K562 (cell line): ENCODE results near the gene TNIK. TPM values are rescaled to one million over a fixed set of nuclear protein-coding genes. Genes with fewer than 3 reads are reported as not detected.

Source experiments
- ATAC-seq: fragments of 200-7000 bp; cut with Tn5 transposase; 3 replicates; pipeline ENCODE4 v1.9.1; 2020; ENCODE audit warnings: moderate library complexity
- BruUV-seq: library from RNA; stranded (reverse); fragments of 400-500 nt; replicated peaks from 2 replicates; lab custom pipeline; 2021; lab: Mats Ljungman, UMichigan
- CTCF ChIA-PET: fragments of 300-600 bp; formaldehyde crosslinking; extraction: SDS; loops from one replicate; lab custom pipeline; 2021; ENCODE audit warnings: low intra/inter-chr PET ratio; lab: Yijun Ruan, JAX
- POLR2A ChIA-PET: fragments of 300-600, 350-650 bp; sonication (Branson Sonifier 250); formaldehyde crosslinking; extraction: SDS; loops from one replicate; lab custom pipeline; 2021; ENCODE audit warnings: antibody characterized with exemption, inconsistent platforms; lab: Yijun Ruan, JAX
- DNase-seq, 4 experiments: peaks; one replicate each; pipeline versions ENCODE4 v3.0.0 to v3.0.0-alpha.2; 2011 to 2018; ENCODE audit warnings: low spot score in 3 of 4, mixed read lengths in 3 of 4; ENCODE audit errors: extremely low read depth in 1 of 4
- FAIRE-seq: peaks from 2 replicates; lab custom pipeline; 2011; peaks lifted over from hg19 to GRCh38; lab: Jason Lieb, UNC
- H2AFZ ChIP-seq: 2 replicates; pipeline ENCODE4 v1.6.0; 2011; ENCODE audit warnings: low read depth, low read length, control low read depth, inconsistent platforms
- H3K27ac ChIP-seq: fragments of 200-600 bp; 3 replicates; pipeline ENCODE4 v1.8.0; 2011; ENCODE audit warnings: low read depth, mild to moderate bottlenecking, control low read depth, inconsistent platforms, low read length, moderate library complexity, mixed read lengths; ENCODE audit errors: extremely low read depth
- H3K27me3 ChIP-seq, 2 experiments: fragments of 300-600 bp in 1 of 2; 2 replicates in 1 of 2; 3 replicates in 1 of 2; pipeline versions ENCODE4 v1.6.0 to v1.8.0; 2011; ENCODE audit warnings: inconsistent platforms in 2 of 2, low read length in 2 of 2, mild to moderate bottlenecking in 1 of 2, mixed read lengths in 1 of 2, moderate library complexity in 1 of 2; ENCODE audit not compliant: control insufficient read depth in 2 of 2, insufficient read depth in 2 of 2
- H3K36me3 ChIP-seq: fragments of 300-600 bp; 3 replicates; pipeline ENCODE4 v1.8.0; 2011; ENCODE audit warnings: mild to moderate bottlenecking, low read length, inconsistent platforms; ENCODE audit not compliant: control insufficient read depth, insufficient read depth
- H3K4me1 ChIP-seq, 2 experiments: fragments of 200-600 bp in 1 of 2; replicated peaks in 1 of 2; 2 replicates in 1 of 2; 3 replicates in 1 of 2; pipeline versions ENCODE4 v1.5.1 to v1.8.0; 2011; ENCODE audit warnings: inconsistent platforms in 2 of 2, low read length in 2 of 2, mild to moderate bottlenecking in 1 of 2, mixed read lengths in 1 of 2, moderate library complexity in 1 of 2; ENCODE audit not compliant: control insufficient read depth in 2 of 2, insufficient read depth in 2 of 2
- H3K4me2 ChIP-seq: 2 replicates; pipeline ENCODE4 v1.6.1; 2011; ENCODE audit warnings: low read length, control low read depth, inconsistent platforms, mixed read lengths; ENCODE audit not compliant: insufficient read depth
- H3K4me3 ChIP-seq: fragments of 200-600 bp; sonication (generic), shearing (Covaris generic); 2 replicates; pipeline ENCODE4 v1.5.1; 2016; ENCODE audit warnings: control low read depth, inconsistent platforms
- H3K79me2 ChIP-seq: fragments of 200-600 bp; 3 replicates; pipeline ENCODE4 v1.8.0; 2011; ENCODE audit warnings: low read length, inconsistent platforms; ENCODE audit not compliant: control insufficient read depth, insufficient read depth
- H3K9ac ChIP-seq, 2 experiments: 2 replicates each; pipeline versions ENCODE4 v1.6.0 to v1.6.1; 2011; ENCODE audit warnings: low read depth in 2 of 2, low read length in 2 of 2, control low read depth in 1 of 2, inconsistent platforms in 1 of 2, mild to moderate bottlenecking in 1 of 2, mixed read lengths in 1 of 2; ENCODE audit not compliant: insufficient read depth in 1 of 2
- H3K9me1 ChIP-seq: one replicate; pipeline ENCODE4 v1.6.0; 2011; ENCODE audit warnings: inconsistent platforms, mild to moderate bottlenecking, low read length, moderate library complexity; ENCODE audit not compliant: control insufficient read depth, insufficient read depth
- H3K9me3 ChIP-seq: replicated peaks from 2 replicates; pipeline ENCODE4 v1.5.1; 2011; ENCODE audit warnings: low read depth, low read length, inconsistent platforms; ENCODE audit not compliant: control insufficient read depth, insufficient read depth
- H4K20me1 ChIP-seq: replicated peaks from 2 replicates; pipeline ENCODE4 v1.6.1; 2011; ENCODE audit warnings: low read length, inconsistent platforms, mixed read lengths; ENCODE audit not compliant: control insufficient read depth, insufficient read depth
- MYC ChIP-seq, 2 experiments: fragments of 250-450 bp in 1 of 2; sonication (Bioruptor Pico) in 1 of 2; IDR thresholded peaks; 2 replicates each; pipeline versions ENCODE4 v1.5.1 to v1.6.1; 2012 to 2021; ENCODE audit warnings: low read depth in 2 of 2, borderline replicate concordance in 1 of 2, improper control_type of control experiment in 1 of 2, low read length in 1 of 2, mild to moderate bottlenecking in 1 of 2, moderate library complexity in 1 of 2
- NR2C1 ChIP-seq, 2 experiments: fragments of 450-650 bp; IDR thresholded peaks; 2 replicates each; pipeline ENCODE4 v1.6.1; 2017; ENCODE audit warnings: mild to moderate bottlenecking in 2 of 2, antibody characterized with exemption in 1 of 2, inconsistent platforms in 1 of 2, missing compliant biosample characterization in 1 of 2, missing genetic modification characterization in 1 of 2
- WGBS: fragments of 100-300 bp; shearing (Covaris generic); methylation state at CpG from one replicate; pipeline ENCODE4 v1.1.6; 2016; ENCODE audit warnings: low coverage, mixed read lengths; ENCODE audit not compliant: insufficient coverage; ENCODE audit errors: missing lambda C conversion rate; 5-methylcytosine and 5-hydroxymethylcytosine counted together
- in situ Hi-C: fragments of 300-500 bp; cut with MboI; formaldehyde crosslinking; loops from 4 replicates; pipeline ENCODE4 v1.15.0; 2018; ENCODE audit warnings: inconsistent platforms, mixed read lengths
- intact Hi-C: fragments of 100-400 bp; cut with micrococcal nuclease; formaldehyde crosslinking; loops from 2 replicates; pipeline ENCODE4 v1.14.2; 2022
- polyA plus RNA-seq, 8 experiments: library from polyadenylated mRNA; depleted of rRNA in 4 of 8; stranded (reverse) in 5 of 8; unstranded in 3 of 8; fragments of >200 nt; fragmentation: Nextera tagmentation in 2 of 8; fragmentation: Illumina TruSeq in 1 of 8; extraction: Ambion mirVana in 2 of 8; extraction: Trizol in 1 of 8; gene quantifications; 2 replicates each; pipeline versions ENCODE4 v1.2.1 to v1.2.3, GENCODE V29; 2011 to 2014; ENCODE audit warnings: inconsistent platforms in 1 of 8, missing spikeins in 1 of 8
- total RNA-seq, 7 experiments: library from RNA; depleted of rRNA in 6 of 7; stranded (reverse); fragments of >200 nt in 6 of 7; fragmentation: Illumina TruSeq in 2 of 7; extraction: Trizol in 2 of 7; gene quantifications; 2 replicates each; pipeline versions ENCODE4 v1.2.1 to v1.2.3, GENCODE V29; 2011 to 2021; ENCODE audit warnings: low replicate concordance in 1 of 7
- TF ChIP-seq, protein P1 (sequence below), 2 experiments: fragments of 450-650 bp; conservative IDR thresholded peaks; 2 replicates each; pipeline ENCODE4 v1.6.1; 2017; ENCODE audit warnings: mild to moderate bottlenecking in 2 of 2, moderate library complexity in 2 of 2
- TF ChIP-seq, protein P2 (sequence below): sonication (generic); formaldehyde crosslinking; IDR thresholded peaks from 2 replicates; pipeline ENCODE4 v1.5.0; 2020; ENCODE audit warnings: missing genetic modification reagents
- TF ChIP-seq, protein P3 (sequence below): fragments of 450-650 bp; IDR thresholded peaks from 2 replicates; pipeline ENCODE4 v1.6.1; 2016; ENCODE audit warnings: mild to moderate bottlenecking, moderate library complexity

The TNIK gene
- total and polyA plus RNA-seq, 9 of the 15 experiments (the other 6 are each of a cell fraction or from before 2014, with no cell fraction given) = 6.6 to 39.0 (median 24.7) TPM

DNA sequence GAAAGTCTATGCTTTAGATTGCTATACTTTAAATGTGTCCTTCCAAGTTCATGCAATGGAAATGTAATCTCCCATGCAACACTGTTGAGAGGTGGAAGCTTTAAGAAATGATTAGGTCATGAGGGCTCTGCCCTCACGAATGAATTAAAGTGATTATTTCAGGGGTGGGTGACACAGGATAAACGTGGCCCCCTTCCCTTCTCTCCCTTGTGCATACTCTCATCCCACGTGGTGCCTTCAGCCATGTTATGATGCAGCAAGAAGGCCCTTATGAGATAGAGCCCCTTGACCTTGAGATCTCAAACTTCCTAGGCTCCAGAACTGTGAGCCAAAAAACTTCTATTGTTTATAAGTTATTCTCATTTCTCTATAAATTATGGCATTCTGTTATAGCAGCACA is 183.3 kb downstream of the TNIK start:
- peaks cover 0 to 10% of the 10 kb centered on the region in 2 experiments; a peak in 3 of 5 replicates for H3K4me1 ChIP-seq
- H3K9me3 ChIP-seq = no peaks in the 10 kb centered on the region
- no peaks in the 10 kb centered on the region for H3K36me3 ChIP-seq
- ChIA-PET CTCF (no interaction called here), POLR2A (no interaction called here)
- H3K4me3 ChIP-seq = no peak overlapping the region
- intact Hi-C loops = no loop called here
- H3K27ac ChIP-seq = no peak overlapping the region
- no peaks in the 10 kb centered on the region for H4K20me1 ChIP-seq
- peak; percentile 26; the same call in 1 of the 2 replicates for TF ChIP-seq MYC (IDR thresholded peaks at IDR 0.05; ENCODE audit: low read depth, low read length)
- no peak for TF ChIP-seq MYC (CRISPR knock-in tag; IDR thresholded peaks at IDR 0.05; ENCODE audit: borderline replicate concordance, low read depth)
- TF ChIP-seq, protein P1, sequence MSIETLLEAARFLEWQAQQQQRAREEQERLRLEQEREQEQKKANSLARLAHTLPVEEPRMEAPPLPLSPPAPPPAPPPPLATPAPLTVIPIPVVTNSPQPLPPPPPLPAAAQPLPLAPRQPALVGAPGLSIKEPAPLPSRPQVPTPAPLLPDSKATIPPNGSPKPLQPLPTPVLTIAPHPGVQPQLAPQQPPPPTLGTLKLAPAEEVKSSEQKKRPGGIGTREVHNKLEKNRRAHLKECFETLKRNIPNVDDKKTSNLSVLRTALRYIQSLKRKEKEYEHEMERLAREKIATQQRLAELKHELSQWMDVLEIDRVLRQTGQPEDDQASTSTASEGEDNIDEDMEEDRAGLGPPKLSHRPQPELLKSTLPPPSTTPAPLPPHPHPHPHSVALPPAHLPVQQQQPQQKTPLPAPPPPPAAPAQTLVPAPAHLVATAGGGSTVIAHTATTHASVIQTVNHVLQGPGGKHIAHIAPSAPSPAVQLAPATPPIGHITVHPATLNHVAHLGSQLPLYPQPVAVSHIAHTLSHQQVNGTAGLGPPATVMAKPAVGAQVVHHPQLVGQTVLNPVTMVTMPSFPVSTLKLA (conservative IDR thresholded peaks at IDR 0.05) = 0 out of 4 replicates have a peak, but pooled peaks of 1 of the 2 experiments have one; percentile 17
- TF ChIP-seq, protein P2, sequence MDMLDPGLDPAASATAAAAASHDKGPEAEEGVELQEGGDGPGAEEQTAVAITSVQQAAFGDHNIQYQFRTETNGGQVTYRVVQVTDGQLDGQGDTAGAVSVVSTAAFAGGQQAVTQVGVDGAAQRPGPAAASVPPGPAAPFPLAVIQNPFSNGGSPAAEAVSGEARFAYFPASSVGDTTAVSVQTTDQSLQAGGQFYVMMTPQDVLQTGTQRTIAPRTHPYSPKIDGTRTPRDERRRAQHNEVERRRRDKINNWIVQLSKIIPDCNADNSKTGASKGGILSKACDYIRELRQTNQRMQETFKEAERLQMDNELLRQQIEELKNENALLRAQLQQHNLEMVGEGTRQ = peak; percentile 44
- no peak for TF ChIP-seq NR2C1 (IDR thresholded peaks at IDR 0.05)
- TF ChIP-seq NR2C1 (tag; IDR thresholded peaks at IDR 0.05) = 0 out of 2 replicates have a peak, but pooled peaks have one; percentile 25
- TF ChIP-seq, protein P3, sequence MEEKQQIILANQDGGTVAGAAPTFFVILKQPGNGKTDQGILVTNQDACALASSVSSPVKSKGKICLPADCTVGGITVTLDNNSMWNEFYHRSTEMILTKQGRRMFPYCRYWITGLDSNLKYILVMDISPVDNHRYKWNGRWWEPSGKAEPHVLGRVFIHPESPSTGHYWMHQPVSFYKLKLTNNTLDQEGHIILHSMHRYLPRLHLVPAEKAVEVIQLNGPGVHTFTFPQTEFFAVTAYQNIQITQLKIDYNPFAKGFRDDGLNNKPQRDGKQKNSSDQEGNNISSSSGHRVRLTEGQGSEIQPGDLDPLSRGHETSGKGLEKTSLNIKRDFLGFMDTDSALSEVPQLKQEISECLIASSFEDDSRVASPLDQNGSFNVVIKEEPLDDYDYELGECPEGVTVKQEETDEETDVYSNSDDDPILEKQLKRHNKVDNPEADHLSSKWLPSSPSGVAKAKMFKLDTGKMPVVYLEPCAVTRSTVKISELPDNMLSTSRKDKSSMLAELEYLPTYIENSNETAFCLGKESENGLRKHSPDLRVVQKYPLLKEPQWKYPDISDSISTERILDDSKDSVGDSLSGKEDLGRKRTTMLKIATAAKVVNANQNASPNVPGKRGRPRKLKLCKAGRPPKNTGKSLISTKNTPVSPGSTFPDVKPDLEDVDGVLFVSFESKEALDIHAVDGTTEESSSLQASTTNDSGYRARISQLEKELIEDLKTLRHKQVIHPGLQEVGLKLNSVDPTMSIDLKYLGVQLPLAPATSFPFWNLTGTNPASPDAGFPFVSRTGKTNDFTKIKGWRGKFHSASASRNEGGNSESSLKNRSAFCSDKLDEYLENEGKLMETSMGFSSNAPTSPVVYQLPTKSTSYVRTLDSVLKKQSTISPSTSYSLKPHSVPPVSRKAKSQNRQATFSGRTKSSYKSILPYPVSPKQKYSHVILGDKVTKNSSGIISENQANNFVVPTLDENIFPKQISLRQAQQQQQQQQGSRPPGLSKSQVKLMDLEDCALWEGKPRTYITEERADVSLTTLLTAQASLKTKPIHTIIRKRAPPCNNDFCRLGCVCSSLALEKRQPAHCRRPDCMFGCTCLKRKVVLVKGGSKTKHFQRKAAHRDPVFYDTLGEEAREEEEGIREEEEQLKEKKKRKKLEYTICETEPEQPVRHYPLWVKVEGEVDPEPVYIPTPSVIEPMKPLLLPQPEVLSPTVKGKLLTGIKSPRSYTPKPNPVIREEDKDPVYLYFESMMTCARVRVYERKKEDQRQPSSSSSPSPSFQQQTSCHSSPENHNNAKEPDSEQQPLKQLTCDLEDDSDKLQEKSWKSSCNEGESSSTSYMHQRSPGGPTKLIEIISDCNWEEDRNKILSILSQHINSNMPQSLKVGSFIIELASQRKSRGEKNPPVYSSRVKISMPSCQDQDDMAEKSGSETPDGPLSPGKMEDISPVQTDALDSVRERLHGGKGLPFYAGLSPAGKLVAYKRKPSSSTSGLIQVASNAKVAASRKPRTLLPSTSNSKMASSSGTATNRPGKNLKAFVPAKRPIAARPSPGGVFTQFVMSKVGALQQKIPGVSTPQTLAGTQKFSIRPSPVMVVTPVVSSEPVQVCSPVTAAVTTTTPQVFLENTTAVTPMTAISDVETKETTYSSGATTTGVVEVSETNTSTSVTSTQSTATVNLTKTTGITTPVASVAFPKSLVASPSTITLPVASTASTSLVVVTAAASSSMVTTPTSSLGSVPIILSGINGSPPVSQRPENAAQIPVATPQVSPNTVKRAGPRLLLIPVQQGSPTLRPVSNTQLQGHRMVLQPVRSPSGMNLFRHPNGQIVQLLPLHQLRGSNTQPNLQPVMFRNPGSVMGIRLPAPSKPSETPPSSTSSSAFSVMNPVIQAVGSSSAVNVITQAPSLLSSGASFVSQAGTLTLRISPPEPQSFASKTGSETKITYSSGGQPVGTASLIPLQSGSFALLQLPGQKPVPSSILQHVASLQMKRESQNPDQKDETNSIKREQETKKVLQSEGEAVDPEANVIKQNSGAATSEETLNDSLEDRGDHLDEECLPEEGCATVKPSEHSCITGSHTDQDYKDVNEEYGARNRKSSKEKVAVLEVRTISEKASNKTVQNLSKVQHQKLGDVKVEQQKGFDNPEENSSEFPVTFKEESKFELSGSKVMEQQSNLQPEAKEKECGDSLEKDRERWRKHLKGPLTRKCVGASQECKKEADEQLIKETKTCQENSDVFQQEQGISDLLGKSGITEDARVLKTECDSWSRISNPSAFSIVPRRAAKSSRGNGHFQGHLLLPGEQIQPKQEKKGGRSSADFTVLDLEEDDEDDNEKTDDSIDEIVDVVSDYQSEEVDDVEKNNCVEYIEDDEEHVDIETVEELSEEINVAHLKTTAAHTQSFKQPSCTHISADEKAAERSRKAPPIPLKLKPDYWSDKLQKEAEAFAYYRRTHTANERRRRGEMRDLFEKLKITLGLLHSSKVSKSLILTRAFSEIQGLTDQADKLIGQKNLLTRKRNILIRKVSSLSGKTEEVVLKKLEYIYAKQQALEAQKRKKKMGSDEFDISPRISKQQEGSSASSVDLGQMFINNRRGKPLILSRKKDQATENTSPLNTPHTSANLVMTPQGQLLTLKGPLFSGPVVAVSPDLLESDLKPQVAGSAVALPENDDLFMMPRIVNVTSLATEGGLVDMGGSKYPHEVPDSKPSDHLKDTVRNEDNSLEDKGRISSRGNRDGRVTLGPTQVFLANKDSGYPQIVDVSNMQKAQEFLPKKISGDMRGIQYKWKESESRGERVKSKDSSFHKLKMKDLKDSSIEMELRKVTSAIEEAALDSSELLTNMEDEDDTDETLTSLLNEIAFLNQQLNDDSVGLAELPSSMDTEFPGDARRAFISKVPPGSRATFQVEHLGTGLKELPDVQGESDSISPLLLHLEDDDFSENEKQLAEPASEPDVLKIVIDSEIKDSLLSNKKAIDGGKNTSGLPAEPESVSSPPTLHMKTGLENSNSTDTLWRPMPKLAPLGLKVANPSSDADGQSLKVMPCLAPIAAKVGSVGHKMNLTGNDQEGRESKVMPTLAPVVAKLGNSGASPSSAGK = no peak
- BruUV-seq = no TSS peak
- DNase-seq = no peak
- FAIRE-seq = no peak
- H2AFZ ChIP-seq = peak overlapping the region; percentile 21; the same call in 1 of the 2 replicates
- no peaks in the 10 kb centered on the region for H3K27me3 ChIP-seq
- peaks cover 4% of the 10 kb centered on the region; the same call in 1 of the 3 replicates for H3K79me2 ChIP-seq
- H3K9ac ChIP-seq = no peak overlapping the region
- no peak overlapping the region for H3K4me2 ChIP-seq
- WGBS = 11% methylated on average over 3 of the region's 3 CpGs
- no peaks in the 10 kb centered on the region for H3K9me1 ChIP-seq
- in situ Hi-C loops = no loop called here
- ATAC-seq = peak; percentile 71
